OCI-LY7 (cell line): ENCODE results near the gene ANKRD44.

Experiments used
- EZH2phosphoT487 ChIP-seq: fragments of 200-600 bp; sonication (generic); IDR thresholded peaks from 2 replicates; pipeline ENCODE4 v1.6.1; 2018; ENCODE audit warnings: low read depth, borderline replicate concordance, mild to moderate bottlenecking, mixed run types, antibody characterized with exemption, low read length, moderate library complexity, mixed read lengths
- TF ChIP-seq, protein P1 (sequence below): fragments of 200-600 bp; sonication (generic); conservative IDR thresholded peaks from 2 replicates; pipeline ENCODE4 v1.5.1; 2014; ENCODE audit warnings: mild to moderate bottlenecking, antibody characterized with exemption, low read length, moderate library complexity, mixed read lengths

GRCh38 chr2:197076652-197077051 lies 233.9 kb downstream of the ANKRD44 start:
- TF ChIP-seq, protein P1, sequence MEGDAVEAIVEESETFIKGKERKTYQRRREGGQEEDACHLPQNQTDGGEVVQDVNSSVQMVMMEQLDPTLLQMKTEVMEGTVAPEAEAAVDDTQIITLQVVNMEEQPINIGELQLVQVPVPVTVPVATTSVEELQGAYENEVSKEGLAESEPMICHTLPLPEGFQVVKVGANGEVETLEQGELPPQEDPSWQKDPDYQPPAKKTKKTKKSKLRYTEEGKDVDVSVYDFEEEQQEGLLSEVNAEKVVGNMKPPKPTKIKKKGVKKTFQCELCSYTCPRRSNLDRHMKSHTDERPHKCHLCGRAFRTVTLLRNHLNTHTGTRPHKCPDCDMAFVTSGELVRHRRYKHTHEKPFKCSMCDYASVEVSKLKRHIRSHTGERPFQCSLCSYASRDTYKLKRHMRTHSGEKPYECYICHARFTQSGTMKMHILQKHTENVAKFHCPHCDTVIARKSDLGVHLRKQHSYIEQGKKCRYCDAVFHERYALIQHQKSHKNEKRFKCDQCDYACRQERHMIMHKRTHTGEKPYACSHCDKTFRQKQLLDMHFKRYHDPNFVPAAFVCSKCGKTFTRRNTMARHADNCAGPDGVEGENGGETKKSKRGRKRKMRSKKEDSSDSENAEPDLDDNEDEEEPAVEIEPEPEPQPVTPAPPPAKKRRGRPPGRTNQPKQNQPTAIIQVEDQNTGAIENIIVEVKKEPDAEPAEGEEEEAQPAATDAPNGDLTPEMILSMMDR, result no peak
- no peak for TF ChIP-seq EZH2phosphoT487
